Measurements from ENCODE around the gene KRT2. TPM values are rescaled to one million over a fixed set of nuclear protein-coding genes. Genes with fewer than 3 reads are reported as not detected.

Gene KRT2
- total RNA-seq, 6 experiments from 2014 or later: not detected

DNA sequence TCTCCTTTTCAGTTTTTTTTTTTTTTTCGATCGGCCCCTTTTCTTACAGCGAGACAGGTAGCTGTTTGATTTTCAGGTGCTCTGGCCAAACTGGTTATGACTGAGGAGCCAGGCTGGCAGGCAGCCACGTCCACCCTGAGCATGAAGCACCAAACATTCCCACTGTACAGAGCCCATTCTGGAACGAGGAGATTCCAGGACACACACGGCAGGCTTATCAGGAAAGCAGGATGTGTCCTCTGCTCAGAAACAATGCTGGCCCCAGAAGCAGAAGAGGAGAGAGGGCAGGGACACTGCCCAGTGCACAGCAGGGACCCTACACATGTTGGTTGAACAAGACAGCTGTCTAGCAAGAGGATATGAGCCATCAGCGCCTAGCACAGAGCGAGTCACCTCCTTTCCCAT lies 3.7 kb upstream of the KRT2 start:
- WGBS (ENCODE audit: insufficient coverage, low coverage, low lambda C conversion rate, missing lambda C conversion rate): 18% methylated on average over 8 of the region's 8 CpGs
- H3K27ac ChIP-seq: no peak overlapping the region
- H3K27me3 ChIP-seq: no peaks in the 10 kb centered on the region
- H3K36me3 ChIP-seq: no peaks in the 10 kb centered on the region
- no peaks in the 10 kb centered on the region for H3K4me1 ChIP-seq
- H3K4me3 ChIP-seq: no peak overlapping the region
- intact Hi-C loops (cut with DNase I): no loop called here
- TF ChIP-seq POLR2A (IDR thresholded peaks at IDR 0.05) (no peak), CTCF (IDR thresholded peaks at IDR 0.05) (no peak)
- no peak for DNase-seq
- peak in 3 of 4 donors; percentile 26 to 48 (median 34) for ATAC-seq
- H3K9me3 ChIP-seq: no peaks in the 10 kb centered on the region

DNA sequence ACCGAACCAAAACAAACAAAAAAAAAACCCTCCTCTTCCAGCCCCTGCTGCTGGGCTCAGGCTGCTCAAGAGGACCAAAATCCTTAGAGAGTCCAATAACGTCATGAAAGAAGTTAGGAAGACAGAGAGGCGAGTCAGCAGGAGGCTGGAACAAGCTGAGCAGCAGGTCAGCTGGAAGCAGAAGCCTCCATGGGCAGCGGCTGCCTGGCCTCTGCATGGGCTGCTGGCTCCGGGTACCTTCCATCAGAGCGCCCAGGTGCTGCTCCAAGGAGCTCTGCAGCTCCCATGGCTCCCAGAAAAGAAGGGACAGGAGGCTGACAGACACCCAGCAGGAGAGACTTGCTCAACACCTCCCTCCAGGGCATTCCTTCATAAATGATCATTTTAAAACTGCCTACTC lies 3.2 kb upstream of the KRT2 start:
- Histone ChIP-seq H3K27ac (no peak overlapping the region), H3K27me3 (no peaks in the 10 kb centered on the region), H3K9me3 (no peaks in the 10 kb centered on the region), H3K4me1 (no peaks in the 10 kb centered on the region), H3K4me3 (no peak overlapping the region), H3K36me3 (no peaks in the 10 kb centered on the region)
- no peak for DNase-seq
- no peak for ATAC-seq
- intact Hi-C loops (cut with DNase I): no loop called here
- 45% methylated on average over 2 of the region's 6 CpGs for WGBS (ENCODE audit: insufficient coverage, low coverage, low lambda C conversion rate, missing lambda C conversion rate)
- TF ChIP-seq POLR2A (IDR thresholded peaks at IDR 0.05): no peak
- no peak for TF ChIP-seq CTCF (IDR thresholded peaks at IDR 0.05)

DNA sequence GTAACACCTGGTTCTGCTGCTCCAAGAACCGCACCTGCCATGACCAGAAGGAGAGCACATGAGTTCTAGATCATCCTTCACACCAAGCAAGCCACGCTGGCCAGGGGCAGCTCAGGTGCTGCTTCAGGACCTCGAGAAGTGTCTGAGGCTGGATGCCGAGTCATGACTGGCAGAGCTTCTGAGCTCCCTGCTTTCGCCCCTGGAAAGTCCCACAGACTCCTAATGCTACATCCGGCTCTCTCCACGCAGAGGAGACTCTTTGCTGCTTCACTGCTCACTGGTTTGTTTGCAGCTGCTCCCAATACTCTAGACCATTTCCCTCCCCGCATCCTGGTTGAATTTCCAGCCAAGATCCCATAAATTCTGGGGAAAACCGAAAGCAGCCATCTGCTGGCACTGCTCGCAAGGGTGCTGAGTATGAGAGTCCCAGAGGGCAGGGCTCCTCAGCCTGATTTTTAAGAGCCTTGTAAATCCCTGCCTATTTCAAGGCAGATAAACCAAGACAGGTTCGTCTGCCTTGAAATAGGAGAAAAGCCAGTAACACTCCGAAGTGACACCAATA lies 1.4 kb downstream of the KRT2 start:
- intact Hi-C loops (cut with DNase I): no loop called here
- H3K4me3 ChIP-seq: no peak overlapping the region
- DNase-seq (no peak), ATAC-seq (peak in 3 of 4 donors; percentile 42 to 49 (median 47))
- no peaks in the 10 kb centered on the region for H3K36me3 ChIP-seq
- H3K9me3 ChIP-seq: no peaks in the 10 kb centered on the region
- no peaks in the 10 kb centered on the region for H3K4me1 ChIP-seq
- no peak overlapping the region for H3K27ac ChIP-seq
- 45% methylated on average over 9 of the region's 12 CpGs for WGBS (ENCODE audit: insufficient coverage, low coverage, low lambda C conversion rate, missing lambda C conversion rate)
- no peaks in the 10 kb centered on the region for H3K27me3 ChIP-seq
- TF ChIP-seq POLR2A (IDR thresholded peaks at IDR 0.05) (no peak), CTCF (IDR thresholded peaks at IDR 0.05) (no peak)

GRCh38 chr12:52649066-52649465 lies 2.9 kb downstream of the KRT2 start:
- TF ChIP-seq POLR2A (IDR thresholded peaks at IDR 0.05) (no peak), CTCF (IDR thresholded peaks at IDR 0.05) (no peak)

More at GRCh38 chr12:52649066-52649465, 2.9 kb downstream of the KRT2 start:
- Histone ChIP-seq H3K27me3 (no peaks in the 10 kb centered on the region), H3K4me1 (no peaks in the 10 kb centered on the region), H3K4me3 (no peak overlapping the region), H3K27ac (no peak overlapping the region), H3K36me3 (no peaks in the 10 kb centered on the region), H3K9me3 (no peaks in the 10 kb centered on the region)
- 50% methylated on average over 5 of the region's 6 CpGs for WGBS (ENCODE audit: insufficient coverage, low coverage, low lambda C conversion rate, missing lambda C conversion rate)
- DNase-seq (no peak), ATAC-seq (no peak)
- intact Hi-C loops (cut with DNase I): no loop called here
